Astrocyte of the cerebellum (primary cell): ENCODE measurements around the gene HOXA6.

Experiments used
- DNase-seq: peaks from one replicate; pipeline ENCODE4 v3.0.0-alpha.2; 2011; ENCODE audit warnings: low read depth
- H3K4me3 ChIP-seq: 2 replicates; pipeline ENCODE4 v1.5.1; 2011; ENCODE audit warnings: mild to moderate bottlenecking, low read depth, low read length, moderate library complexity
- CTCF ChIP-seq: IDR thresholded peaks from 2 replicates; pipeline ENCODE4 v1.5.1; 2012; ENCODE audit warnings: low read length, low read depth, moderate library complexity, mild to moderate bottlenecking; ENCODE audit errors: missing control alignments
- in situ Hi-C: cut with HindIII; loops from 2 replicates; pipeline ENCODE4 v1.10.0; 2017; ENCODE audit warnings: low sequenced_read_pairs

The HOXA6 gene

GRCh38 chr7:27192546-27193334 is 45.2 kb upstream of the HOXA6 start:
- DNase-seq = no peak

GRCh38 chr7:27191833-27192545 is 44.4 kb upstream of the HOXA6 start:
- no peak for TF ChIP-seq CTCF
- no peak overlapping the region for H3K4me3 ChIP-seq
- no peak for DNase-seq
- in situ Hi-C loops = no loop called here

More at GRCh38 chr7:27192546-27193334, 45.2 kb upstream of the HOXA6 start:
- in situ Hi-C loops = no loop called here
- no peak for TF ChIP-seq CTCF
- no peak overlapping the region for H3K4me3 ChIP-seq

- no peak for TF ChIP-seq CTCF
- H3K4me3 ChIP-seq = no peak overlapping the region
- no peak for DNase-seq
- in situ Hi-C loops = no loop called here
These were observed 43.7 kb upstream of the HOXA6 start for GRCh38 chr7:27191161-27191731.

- in situ Hi-C loops = no loop called here
- no peak for TF ChIP-seq CTCF
- H3K4me3 ChIP-seq = no peak overlapping the region
- DNase-seq = no peak
These were observed 42.6 kb upstream of the HOXA6 start for GRCh38 chr7:27189997-27190748.

- in situ Hi-C loops = no loop called here
- H3K4me3 ChIP-seq = no peak overlapping the region
- TF ChIP-seq CTCF = no peak
- DNase-seq = no peak
These were observed 41.9 kb upstream of the HOXA6 start for GRCh38 chr7:27189295-27189996.
